Measurements from ENCODE around the gene PHYHIPL.
"Not testable (repeated sequence)": the region's sequence is repeated elsewhere in the genome, so short reads cannot be mapped to it uniquely, and the experiment has no call there.

DNA sequence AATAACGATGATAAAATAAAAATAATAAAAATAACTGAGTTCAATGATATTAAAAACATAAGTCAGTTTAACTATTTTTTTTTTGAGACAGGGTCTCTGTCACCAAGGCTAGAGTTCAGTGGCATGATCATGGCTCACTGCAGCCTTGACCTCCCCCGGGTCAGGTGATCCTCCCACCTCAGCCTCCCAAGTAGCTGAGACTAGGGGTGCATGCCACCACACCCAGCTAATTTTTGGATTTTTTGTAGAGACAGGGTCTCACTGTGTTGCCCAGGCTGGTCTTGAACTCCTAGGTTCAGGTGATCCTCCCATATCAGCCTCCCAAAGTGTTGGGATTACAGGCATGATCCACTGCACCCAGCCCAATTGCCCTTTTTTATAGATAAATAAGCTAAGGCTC is 47.2 kb downstream of the PHYHIPL start:
- TF ChIP-seq, protein P1, sequence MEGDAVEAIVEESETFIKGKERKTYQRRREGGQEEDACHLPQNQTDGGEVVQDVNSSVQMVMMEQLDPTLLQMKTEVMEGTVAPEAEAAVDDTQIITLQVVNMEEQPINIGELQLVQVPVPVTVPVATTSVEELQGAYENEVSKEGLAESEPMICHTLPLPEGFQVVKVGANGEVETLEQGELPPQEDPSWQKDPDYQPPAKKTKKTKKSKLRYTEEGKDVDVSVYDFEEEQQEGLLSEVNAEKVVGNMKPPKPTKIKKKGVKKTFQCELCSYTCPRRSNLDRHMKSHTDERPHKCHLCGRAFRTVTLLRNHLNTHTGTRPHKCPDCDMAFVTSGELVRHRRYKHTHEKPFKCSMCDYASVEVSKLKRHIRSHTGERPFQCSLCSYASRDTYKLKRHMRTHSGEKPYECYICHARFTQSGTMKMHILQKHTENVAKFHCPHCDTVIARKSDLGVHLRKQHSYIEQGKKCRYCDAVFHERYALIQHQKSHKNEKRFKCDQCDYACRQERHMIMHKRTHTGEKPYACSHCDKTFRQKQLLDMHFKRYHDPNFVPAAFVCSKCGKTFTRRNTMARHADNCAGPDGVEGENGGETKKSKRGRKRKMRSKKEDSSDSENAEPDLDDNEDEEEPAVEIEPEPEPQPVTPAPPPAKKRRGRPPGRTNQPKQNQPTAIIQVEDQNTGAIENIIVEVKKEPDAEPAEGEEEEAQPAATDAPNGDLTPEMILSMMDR (conservative IDR thresholded peaks at IDR 0.05 in 1 of 2, IDR thresholded peaks at IDR 0.05 in 1 of 2; ENCODE audit: low read depth in 1 of 2, low read length in 2 of 2): not testable (repeated sequence)
- not testable (repeated sequence) for TF ChIP-seq EZH2 (IDR thresholded peaks at IDR 0.05; ENCODE audit: low read length, missing control alignments)

Measured in fibroblast of lung (primary cell).